ENCODE results near the gene ZNRF3.
A peak's percentile ranks its signal among the peaks of the same experiment; 100 is the strongest.
"Not testable (repeated sequence)": the region's sequence is repeated elsewhere in the genome, so short reads cannot be mapped to it uniquely, and the experiment has no call there.

ZNRF3 gene

GRCh38 chr22:29073618-29074275, 190.4 kb downstream of the ZNRF3 start:
- DNase-seq: no peak

DNA sequence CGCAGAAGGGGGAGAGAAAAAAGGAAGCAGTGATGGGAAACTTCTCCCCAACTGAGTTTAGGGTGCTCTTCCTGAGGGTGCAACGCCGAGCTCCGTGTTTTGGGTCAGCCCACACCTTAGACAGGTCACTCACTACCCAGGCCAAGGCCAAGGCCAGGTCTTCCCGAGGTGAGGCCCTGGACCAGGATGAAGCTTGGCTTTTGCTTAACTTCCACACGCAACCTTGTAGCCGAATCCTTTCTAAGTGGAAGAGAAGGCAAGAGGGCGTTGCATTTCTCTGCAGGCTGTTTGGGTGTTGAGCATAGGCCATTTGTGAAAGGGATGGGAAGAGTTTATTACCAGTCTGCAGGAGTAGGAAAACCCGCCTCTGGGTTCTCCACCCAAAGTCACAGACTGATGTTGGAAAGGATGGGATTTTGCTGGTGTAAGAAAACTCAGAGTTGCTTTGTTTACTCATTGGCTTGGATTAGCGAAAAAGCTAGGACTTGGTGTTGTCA, 191.0 kb downstream of the ZNRF3 start:
- DNase-seq: no peak

- no peak for DNase-seq
Observed at GRCh38 chr22:29078036-29078868, 194.9 kb downstream of the ZNRF3 start.

- DNase-seq: no peak
Observed at GRCh38 chr22:29078869-29079207, 195.5 kb downstream of the ZNRF3 start.

GRCh38 chr22:29079218-29079901, 196.0 kb downstream of the ZNRF3 start:
- peak; percentile 29 for DNase-seq

DNA sequence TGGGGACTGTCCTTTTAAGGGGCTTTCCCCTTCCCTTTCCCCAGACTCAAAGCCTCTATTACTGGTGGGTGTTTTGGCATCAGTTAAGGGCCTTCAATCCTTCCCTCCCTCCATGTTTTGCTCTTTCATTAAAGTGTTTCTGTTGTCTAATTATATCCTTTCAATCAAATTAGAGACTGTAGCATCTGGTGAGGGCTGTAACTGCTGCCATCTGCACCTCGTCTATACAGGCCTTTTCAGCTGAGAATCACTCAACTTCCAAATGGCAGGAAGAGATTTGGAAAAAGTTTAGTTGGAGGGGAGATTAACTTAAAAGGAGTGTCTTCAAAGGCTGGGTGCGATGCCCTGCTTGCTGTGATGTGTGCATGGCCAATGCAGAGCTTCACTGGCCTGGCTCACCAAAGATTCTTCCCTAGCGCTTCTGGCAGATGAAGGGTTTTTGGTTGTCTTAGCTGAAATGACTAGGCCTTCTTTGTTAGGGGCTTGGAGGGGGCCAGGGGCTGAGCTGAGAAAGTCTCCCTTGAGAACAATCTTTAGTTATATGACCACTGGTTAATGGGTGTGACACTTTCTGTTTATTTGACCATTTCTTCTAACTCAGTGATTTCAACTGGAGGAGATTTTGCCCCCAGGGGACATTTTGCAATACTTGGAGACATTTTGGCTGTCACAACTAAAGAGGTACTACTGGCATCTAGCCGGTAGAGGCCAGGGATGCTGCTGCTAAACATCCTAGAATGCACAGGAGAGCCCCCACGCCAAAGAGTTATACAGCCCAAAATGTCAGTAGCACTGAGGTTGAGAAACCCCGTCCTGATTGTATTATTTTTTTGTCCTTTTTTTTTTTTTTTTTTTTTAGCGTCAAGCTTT, 197.0 kb downstream of the ZNRF3 start:
- DNase-seq: no peak

- no peak for DNase-seq
Observed at GRCh38 chr22:29081517-29082236, 198.3 kb downstream of the ZNRF3 start.

DNA sequence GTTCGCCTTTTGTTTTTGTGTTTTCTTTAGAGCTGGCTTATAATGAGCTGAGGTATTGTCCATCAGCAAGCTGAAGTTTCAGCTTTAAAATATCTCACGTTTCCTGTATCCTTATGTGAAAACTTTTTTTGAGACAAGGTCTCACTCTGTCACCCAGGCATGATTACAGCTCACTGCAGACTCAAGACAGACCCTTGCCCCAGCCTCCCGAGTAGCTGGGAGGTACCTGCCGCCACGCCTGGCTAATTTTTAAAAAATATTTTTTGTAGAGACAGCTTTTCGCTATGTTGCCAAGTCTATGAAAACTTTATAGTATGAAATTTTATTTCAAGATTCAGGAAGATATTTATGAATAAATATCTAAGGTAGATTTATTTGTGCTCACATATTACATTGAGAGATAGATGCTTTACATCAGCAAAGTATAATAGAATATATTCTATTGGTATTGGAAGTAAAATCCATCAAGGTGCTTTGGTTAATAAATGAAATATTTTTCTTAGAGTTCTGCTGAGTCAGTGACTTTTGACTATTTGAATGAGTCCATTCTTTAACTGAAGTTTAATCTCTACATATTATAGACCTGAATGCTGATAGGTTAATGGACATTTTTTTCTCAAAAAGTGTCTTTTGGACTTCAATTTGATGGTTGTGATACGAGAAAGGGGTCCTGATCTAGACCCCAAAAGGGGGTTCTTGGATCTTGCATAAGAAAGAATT, 199.6 kb downstream of the ZNRF3 start:
- no peak for DNase-seq

GRCh38 chr22:29083576-29083932, 200.2 kb downstream of the ZNRF3 start:
- DNase-seq: not testable (repeated sequence)

GRCh38 chr22:29083933-29084591, 200.7 kb downstream of the ZNRF3 start:
- no peak for DNase-seq

GRCh38 chr22:29087012-29087411, 203.6 kb downstream of the ZNRF3 start:
- DNase-seq: no peak

GRCh38 chr22:29088809-29089208, 205.4 kb downstream of the ZNRF3 start:
- DNase-seq: no peak

GRCh38 chr22:29089507-29089906, 206.1 kb downstream of the ZNRF3 start:
- DNase-seq: no peak

GRCh38 chr22:29090039-29090438, 206.7 kb downstream of the ZNRF3 start:
- DNase-seq: no peak

DNA sequence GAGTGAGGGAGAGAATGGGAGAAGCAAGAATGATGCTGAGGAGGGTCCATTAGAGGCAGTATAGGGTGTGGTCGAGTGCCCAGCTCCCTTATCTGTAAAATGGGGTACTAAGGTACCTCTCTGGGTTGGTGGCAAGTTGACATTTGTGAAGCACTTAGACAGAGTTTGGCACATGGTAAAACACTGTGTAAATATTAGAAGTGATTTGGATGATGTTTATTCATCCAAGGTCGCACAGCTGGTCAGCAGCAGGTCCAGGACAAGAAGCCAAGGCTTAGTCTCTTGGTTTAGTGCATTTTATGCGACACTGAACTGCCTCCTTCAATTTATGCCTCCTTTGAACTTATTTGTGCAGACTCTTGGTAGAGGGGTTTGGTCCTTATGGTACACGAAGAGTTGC, 208.9 kb downstream of the ZNRF3 start:
- DNase-seq: no peak

GRCh38 chr22:29093030-29093429, 209.7 kb downstream of the ZNRF3 start:
- DNase-seq: no peak

DNA sequence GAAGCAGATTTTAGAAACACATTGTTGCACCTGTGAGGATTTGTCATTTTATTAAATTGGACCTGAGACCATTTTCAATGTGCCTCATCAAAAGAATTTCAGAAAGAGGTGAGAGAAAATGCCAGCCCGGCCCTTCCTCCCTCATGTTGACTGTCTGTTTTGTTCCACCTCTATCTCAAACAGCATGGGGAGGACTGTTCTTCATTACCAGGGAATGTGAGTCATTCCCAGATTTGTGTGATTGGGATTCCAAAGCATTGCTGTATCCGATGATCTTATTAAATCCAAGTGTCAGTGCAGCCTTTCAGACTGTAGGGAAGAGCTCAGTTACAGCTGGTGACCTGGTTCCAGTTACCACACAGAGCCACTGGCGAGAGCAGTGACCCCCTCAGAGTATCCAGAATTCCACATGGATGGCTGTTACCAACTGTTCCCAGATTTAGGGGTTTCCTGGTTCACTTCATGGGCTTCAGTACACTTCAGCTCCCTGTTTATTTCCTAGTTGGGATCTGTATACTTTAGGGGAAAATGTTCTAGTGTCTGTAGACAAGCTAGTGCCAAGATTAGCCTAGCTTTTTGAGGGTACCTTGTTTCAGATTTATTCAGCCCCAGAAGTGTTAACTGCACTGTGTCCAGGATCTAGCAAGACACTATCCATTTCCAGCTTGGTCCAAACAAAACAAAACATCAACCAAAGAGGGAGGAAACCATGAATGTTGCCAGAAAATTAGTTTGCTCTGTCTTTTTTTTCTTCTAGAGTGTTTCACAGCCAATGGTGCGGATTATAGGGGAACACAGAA, 210.3 kb downstream of the ZNRF3 start:
- no peak for DNase-seq

DNA sequence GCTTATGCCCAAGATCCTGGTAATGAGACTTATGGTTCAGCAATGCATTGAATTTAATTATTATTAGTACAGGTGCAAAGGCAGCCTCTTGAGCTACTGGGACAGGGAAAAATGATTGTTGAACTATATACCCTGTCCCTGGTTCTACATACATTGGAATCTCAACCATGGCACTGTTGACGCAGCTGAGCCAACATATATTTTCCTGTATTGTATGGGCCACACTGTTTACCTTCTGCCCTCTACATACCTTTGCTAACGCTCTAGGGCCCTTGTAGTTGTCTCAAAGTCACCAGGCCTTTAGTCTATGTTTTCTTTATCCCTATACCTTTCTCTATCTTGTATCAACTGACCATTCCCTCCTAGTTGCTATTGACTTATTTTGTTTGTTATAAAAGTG, 212.1 kb downstream of the ZNRF3 start:
- no peak for DNase-seq

DNA sequence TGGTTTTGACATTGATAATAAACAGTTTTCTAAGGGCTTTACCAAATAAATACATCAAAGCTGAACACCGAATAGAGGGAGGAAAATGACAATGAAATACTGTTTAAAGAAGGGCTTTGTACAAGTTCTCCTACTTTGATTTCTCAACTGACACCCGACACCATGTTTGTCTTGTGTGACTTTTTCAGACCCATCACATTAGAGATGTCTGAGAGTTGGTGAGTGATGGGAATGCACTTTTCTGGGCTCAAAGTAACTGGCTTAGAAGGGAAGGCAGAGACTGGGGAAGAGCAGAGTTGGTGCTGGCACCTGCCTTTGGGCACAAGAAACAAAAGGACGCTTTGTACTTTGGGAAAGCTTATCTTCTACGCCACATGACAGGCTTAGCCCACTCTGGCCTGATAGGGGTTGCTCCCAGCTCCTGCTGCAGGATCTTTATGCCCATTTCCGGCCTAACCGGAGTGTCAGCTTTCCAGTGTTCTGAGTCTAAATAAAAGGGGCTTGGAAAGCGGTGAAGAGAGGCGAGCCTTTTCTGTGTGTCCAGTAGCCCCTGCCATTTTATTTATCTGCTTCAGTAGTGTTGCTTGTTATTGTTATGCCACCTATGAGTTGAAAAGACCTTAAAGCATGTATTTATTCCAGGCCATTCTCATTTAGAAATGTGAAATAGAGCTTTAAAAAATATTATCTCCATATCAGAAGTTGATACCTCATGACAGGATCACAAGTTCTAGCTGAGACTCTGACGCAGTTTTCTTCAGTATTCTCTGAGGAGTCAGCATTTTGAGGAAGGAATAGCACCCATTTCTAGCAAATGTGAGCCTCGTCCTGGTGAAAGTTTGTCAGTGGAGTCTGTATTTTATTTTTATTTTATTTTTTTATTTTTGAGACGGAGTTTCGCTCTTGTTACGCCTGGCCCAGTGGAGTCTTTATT, 213.6 kb downstream of the ZNRF3 start:
- DNase-seq: no peak
